Heart right ventricle (tissue), 16 donors: ENCODE results near the gene SART3. TPM values are rescaled to one million over a fixed set of nuclear protein-coding genes. Genes with fewer than 3 reads are reported as not detected.
"Not testable (repeated sequence)": the region's sequence is repeated elsewhere in the genome, so short reads cannot be mapped to it uniquely, and the experiment has no call there.

ENCODE experiments used
- ATAC-seq, 8 donors: fragments of 200-7000 bp; cut with Tn5 transposase; one replicate each; pipeline ENCODE4 v1.9.1; 2020; ENCODE audit warnings: mild to moderate bottlenecking in 8 of 8, moderate library complexity in 8 of 8, moderate number of reproducible peaks in 1 of 8
- DNase-seq, 2 donors: peaks; one replicate each; pipeline ENCODE4 v3.0.0-alpha.2; 2020
- H3K27ac ChIP-seq, 10 donors: fragments of 200-600 bp; sonication (generic) in 2 of 10; one replicate each; pipeline versions ENCODE4 v1.5.0 to v1.8.0; 2020 to 2022; ENCODE audit warnings: mild to moderate bottlenecking in 3 of 10
- H3K27me3 ChIP-seq, 7 donors: fragments of 200-600 bp; one replicate each; pipeline ENCODE4 v1.8.0; 2021 to 2022; ENCODE audit warnings: mild to moderate bottlenecking in 2 of 7
- H3K36me3 ChIP-seq, 9 donors: fragments of 200-600 bp; sonication (generic) in 1 of 9; one replicate each; pipeline versions ENCODE4 v1.5.0 to v1.8.0; 2020 to 2022; ENCODE audit warnings: mild to moderate bottlenecking in 2 of 9
- H3K4me1 ChIP-seq, 9 donors: fragments of 200-600 bp; sonication (generic) in 1 of 9; one replicate each; pipeline versions ENCODE4 v1.5.0 to v1.8.0; 2020 to 2022; ENCODE audit warnings: mild to moderate bottlenecking in 4 of 9
- H3K4me3 ChIP-seq, 10 donors: fragments of 200-600 bp; sonication (generic) in 2 of 10; one replicate each; pipeline versions ENCODE4 v1.5.0 to v1.8.0; 2020 to 2022; ENCODE audit warnings: mild to moderate bottlenecking in 7 of 10, moderate library complexity in 2 of 10
- H3K9me3 ChIP-seq, 11 donors: fragments of 200-600 bp in 10 of 11; sonication (generic) in 2 of 11; one replicate each; pipeline versions ENCODE4 v1.5.0 to v1.8.0; 2013 to 2022; ENCODE audit warnings: mild to moderate bottlenecking in 2 of 11, control low read depth in 1 of 11, moderate library complexity in 1 of 11
- CTCF ChIP-seq, 9 donors: fragments of 200-600 bp; sonication (generic) in 2 of 9; IDR thresholded peaks; one replicate each; pipeline versions ENCODE4 v1.5.0 to v1.8.0; 2021 to 2022; ENCODE audit warnings: antibody characterized with exemption in 9 of 9, mild to moderate bottlenecking in 5 of 9, moderate library complexity in 1 of 9
- WGBS, 2 donors: extraction: QIAGEN DNeasy Blood & Tissue Kit; methylation state at CpG; one replicate each; pipeline ENCODE4 v1.1.7; 2013; ENCODE audit warnings: inconsistent platforms in 1 of 2; 5-methylcytosine and 5-hydroxymethylcytosine counted together
- intact Hi-C, 10 donors: fragments of 100-400 bp; cut with DNase I; formaldehyde crosslinking; loops; one replicate each; pipeline versions ENCODE4 v1.11.1 to v1.14.2; 2022
- polyA plus RNA-seq, 2 donors: library from polyadenylated mRNA; stranded (reverse); fragments of 200-250 nt; gene quantifications; one replicate each; pipeline ENCODE4 v1.2.3, GENCODE V29; 2013
- total RNA-seq, 10 donors: library from RNA; stranded (reverse); fragmentation: NEBNext Ultra II Directional in 3 of 10; extraction: Animal tissue kit (Norgen Biotek cat#: 25700) in 3 of 10; gene quantifications; one replicate each; pipeline versions ENCODE4 v1.2.1 to v1.2.4, GENCODE V29; 2021 to 2023
- donor health status: Arrhythmogenic right ventricular cardiomyopathy.
- donor health status: ischemic (EF 13 %, LVEDD 7.1; RV severe dilation, severe dysfunction).
- donor health status: healthy with polysubstance abuse.
- donor health status: DM: no; HTN: yes; CAD: no.
- donor health status: DM: no; HTN: no; CAD: no.
- donor health status: ischemic (EF 25% LVEDD 6.9; RV normal size, moderate dysfunction).
- donor health status: ischemic (EF 25% LVEDD 5.7; RV mildly dilated, moderate dysfunction).
- donor health status: healthy.
- donor health status: DM: yes; HTN: yes; CAD: no.
- donor health status: Ischemic cardiomyopathy.
- donor health status: ischemic (EF 35%, LVEDD 5.7; RV mildly dilated, moderate dysfunction).
- donor health status: nonischemic (EF 11% LVEDD 7.7; RV severe dilation, severe dysfunction).
- donor health status: DM: yes; HTN: yes; CAD: no.
- donor health status: PGD.
- donor health status: ischemic (EF 29% LVEDD 5.4; RV normal size, mild dysfunction).
- donor health status: nonischemic (EF 23%, LVEDD 6.1; RV moderate dilation, normal function).

The SART3 gene
- total and polyA plus RNA-seq, 12 donors = 13.5 to 38.0 (median 24.4) TPM

GRCh38 chr12:108592033-108592909, 31.3 kb upstream of the SART3 start:
- Histone ChIP-seq H3K4me3 (no peak overlapping the region), H3K27ac (no peak overlapping the region), H3K27me3 (no peaks in the 10 kb centered on the region), H3K36me3 (no peaks in the 10 kb centered on the region), H3K4me1 (peaks cover 0 to 6% (median 0%) of the 10 kb centered on the region in 9 donors), H3K9me3 (no peaks in the 10 kb centered on the region)
- intact Hi-C loops = no loop called here
- DNase-seq (no peak), ATAC-seq (no peak)
- TF ChIP-seq CTCF (IDR thresholded peaks at IDR 0.05) = no peak
- WGBS, 2 donors = 94 to 96% methylated on average over 25 of the region's 25 CpGs

GRCh38 chr12:108591267-108591980, 30.5 kb upstream of the SART3 start:
- no peaks in the 10 kb centered on the region for H3K27me3 ChIP-seq
- no peaks in the 10 kb centered on the region for H3K9me3 ChIP-seq
- no peak overlapping the region for H3K27ac ChIP-seq
- no peak overlapping the region for H3K4me3 ChIP-seq
- peaks cover 0 to 6% (median 0%) of the 10 kb centered on the region in 9 donors for H3K4me1 ChIP-seq
- WGBS, 2 donors = 81 to 85% methylated on average over 21 to 22 of the region's 22 CpGs
- ATAC-seq = no peak
- intact Hi-C loops = no loop called here
- DNase-seq = no peak
- H3K36me3 ChIP-seq = no peaks in the 10 kb centered on the region
- TF ChIP-seq CTCF (IDR thresholded peaks at IDR 0.05) = no peak

GRCh38 chr12:108590463-108590862, 29.5 kb upstream of the SART3 start:
- H3K9me3 ChIP-seq, H3K27me3 ChIP-seq, intact Hi-C loops, H3K4me3 ChIP-seq, H3K27ac ChIP-seq, H3K4me1 ChIP-seq, ATAC-seq, H3K36me3 ChIP-seq, DNase-seq: not testable (repeated sequence)
- 86 to 97% methylated on average over 9 of the region's 9 CpGs for WGBS, 2 donors

GRCh38 chr12:108589840-108590229, 28.9 kb upstream of the SART3 start:
- Histone ChIP-seq H3K9me3 (no peaks in the 10 kb centered on the region), H3K27me3 (no peaks in the 10 kb centered on the region), H3K36me3 (no peaks in the 10 kb centered on the region), H3K4me3 (no peak overlapping the region), H3K4me1 (peaks cover 0 to 6% (median 0%) of the 10 kb centered on the region in 9 donors), H3K27ac (no peak overlapping the region)
- intact Hi-C loops = no loop called here
- ATAC-seq (no peak), DNase-seq (no peak)
- WGBS, 2 donors = 65 to 81% methylated on average over 7 of the region's 7 CpGs
- no peak for TF ChIP-seq CTCF (IDR thresholded peaks at IDR 0.05)
